ENCODE data around the gene ORM2. TPM values are rescaled to one million over a fixed set of nuclear protein-coding genes. Genes with fewer than 3 reads are reported as not detected.

The ORM2 gene
- total and polyA plus RNA-seq, 2 of the 4 experiments (the other 2 are of a cell fraction): not detected

DNA sequence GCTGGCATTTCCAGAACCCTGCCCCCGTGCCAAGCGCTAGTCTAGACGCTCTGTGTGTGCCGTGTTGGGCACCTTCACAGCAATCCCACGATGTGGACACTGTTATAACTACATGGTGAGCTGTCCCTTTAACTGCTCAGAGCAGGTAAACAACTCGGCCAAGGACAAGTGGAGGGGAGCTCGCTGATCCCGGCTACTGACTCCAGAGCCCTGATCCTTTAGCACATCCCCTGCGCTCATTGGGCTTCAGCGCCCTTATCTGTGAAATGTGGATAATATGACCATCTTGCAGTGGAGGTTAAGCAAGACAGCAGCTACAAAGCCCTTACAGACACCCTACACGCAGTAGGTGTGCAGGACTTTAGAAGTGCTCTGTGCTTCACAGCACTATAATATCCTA is 16.5 kb downstream of the ORM2 start:
- ATAC-seq (ENCODE audit: low read depth): no peak
- Histone ChIP-seq H3K36me3 (ENCODE audit: control insufficient read depth, insufficient read depth, low read length) (peaks cover 69% of the 10 kb centered on the region), H3K9ac (ENCODE audit: low read depth, low read length) (no peak overlapping the region)

More for the DNA sequence above, 16.5 kb downstream of the ORM2 start:
- Histone ChIP-seq H4K20me1 (ENCODE audit: insufficient read depth, low read length) (peaks cover 7% of the 10 kb centered on the region; the same call in 1 of the 2 replicates), H3K18ac (ENCODE audit: low read depth, low read length) (no peak overlapping the region), H2BK20ac (ENCODE audit: low read depth, low read length) (no peak overlapping the region), H3K27ac (ENCODE audit: insufficient read depth, low read length) (no peak overlapping the region), H2AK5ac (ENCODE audit: low read depth, low read length) (no peak overlapping the region), H3K4ac (ENCODE audit: low read depth, low read length) (no peak overlapping the region), H3K79me1 (ENCODE audit: low read depth in 1 of 2, low read length in 2 of 2) (peaks cover 0 to 12% of the 10 kb centered on the region in 2 experiments; a peak in 1 of 4 replicates), H2BK5ac (ENCODE audit: low read depth, low read length, poor library complexity, severe bottlenecking) (no peak overlapping the region), H3K9me1 (ENCODE audit: insufficient read depth, low read length) (peaks cover 18% of the 10 kb centered on the region), H3K4me3 (ENCODE audit: insufficient read depth, low read depth, low read length) (no peak overlapping the region), H2BK15ac (ENCODE audit: low read depth, low read length) (no peak overlapping the region), H4K91ac (ENCODE audit: insufficient read depth, low read depth, low read length) (no peak overlapping the region), H3K4me1 (ENCODE audit: control insufficient read depth, insufficient read depth, low read length) (peaks cover 11% of the 10 kb centered on the region), H2AK9ac (replicated peaks; ENCODE audit: low read depth, low read length, poor library complexity) (no peak overlapping the region), H3K4me2 (ENCODE audit: low read depth, low read length) (no peak overlapping the region), H3K9me3 (ENCODE audit: control insufficient read depth, insufficient read depth, low read length) (no peaks in the 10 kb centered on the region), H4K5ac (ENCODE audit: low read depth, low read length) (no peak overlapping the region), H3K56ac (ENCODE audit: extremely low read depth, insufficient read depth, low read length) (no peak overlapping the region), H3K27me3 (ENCODE audit: control insufficient read depth, insufficient read depth, low read length) (no peaks in the 10 kb centered on the region), H3K14ac (replicated peaks; ENCODE audit: low read depth, low read length) (no peak overlapping the region), H2BK120ac (ENCODE audit: low read depth, low read length) (no peak overlapping the region), H4K8ac (ENCODE audit: low read depth in 2 of 2, low read length in 2 of 2) (no peak overlapping the region), H3K23ac (ENCODE audit: low read depth, low read length) (no peak overlapping the region), H2AFZ (replicated peaks; ENCODE audit: low read length, poor library complexity) (no peak overlapping the region)
- POLR2A ChIA-PET (ENCODE audit: unreplicated experiment): no interaction called here
- TF ChIP-seq MAZ (IDR thresholded peaks at IDR 0.05; ENCODE audit: borderline replicate concordance, low read depth, low read length) (no peak), CEBPB (IDR thresholded peaks at IDR 0.05; ENCODE audit: low read depth, low read length) (no peak), RAD21 (IDR thresholded peaks at IDR 0.05; ENCODE audit: low read length) (no peak), NFE2L2 (IDR thresholded peaks at IDR 0.05; ENCODE audit: low read depth, low read length) (no peak), MXI1 (IDR thresholded peaks at IDR 0.05; ENCODE audit: borderline replicate concordance, low read depth, low read length) (no peak), CHD1 (IDR thresholded peaks at IDR 0.05; ENCODE audit: low read depth, low read length) (no peak), BHLHE40 (IDR thresholded peaks at IDR 0.05; ENCODE audit: low read depth, low read length) (no peak), POLR2A (IDR thresholded peaks at IDR 0.05; ENCODE audit: low read depth, low read length) (no peak), RFX5 (IDR thresholded peaks at IDR 0.05; ENCODE audit: low read depth, low read length) (no peak), RCOR1 (IDR thresholded peaks at IDR 0.05; ENCODE audit: insufficient replicate concordance, low read length) (no peak), MAFK (IDR thresholded peaks at IDR 0.05; ENCODE audit: low read depth, low read length) (no peak), SMC3 (IDR thresholded peaks at IDR 0.05; ENCODE audit: low read depth, low read length) (no peak), FOS (IDR thresholded peaks at IDR 0.05; ENCODE audit: low read depth, low read length) (no peak)
- TF ChIP-seq, protein P1, sequence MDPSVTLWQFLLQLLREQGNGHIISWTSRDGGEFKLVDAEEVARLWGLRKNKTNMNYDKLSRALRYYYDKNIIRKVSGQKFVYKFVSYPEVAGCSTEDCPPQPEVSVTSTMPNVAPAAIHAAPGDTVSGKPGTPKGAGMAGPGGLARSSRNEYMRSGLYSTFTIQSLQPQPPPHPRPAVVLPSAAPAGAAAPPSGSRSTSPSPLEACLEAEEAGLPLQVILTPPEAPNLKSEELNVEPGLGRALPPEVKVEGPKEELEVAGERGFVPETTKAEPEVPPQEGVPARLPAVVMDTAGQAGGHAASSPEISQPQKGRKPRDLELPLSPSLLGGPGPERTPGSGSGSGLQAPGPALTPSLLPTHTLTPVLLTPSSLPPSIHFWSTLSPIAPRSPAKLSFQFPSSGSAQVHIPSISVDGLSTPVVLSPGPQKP (IDR thresholded peaks at IDR 0.05; ENCODE audit: borderline replicate concordance, low read depth, low read length): no peak
- TF ChIP-seq, protein P2, sequence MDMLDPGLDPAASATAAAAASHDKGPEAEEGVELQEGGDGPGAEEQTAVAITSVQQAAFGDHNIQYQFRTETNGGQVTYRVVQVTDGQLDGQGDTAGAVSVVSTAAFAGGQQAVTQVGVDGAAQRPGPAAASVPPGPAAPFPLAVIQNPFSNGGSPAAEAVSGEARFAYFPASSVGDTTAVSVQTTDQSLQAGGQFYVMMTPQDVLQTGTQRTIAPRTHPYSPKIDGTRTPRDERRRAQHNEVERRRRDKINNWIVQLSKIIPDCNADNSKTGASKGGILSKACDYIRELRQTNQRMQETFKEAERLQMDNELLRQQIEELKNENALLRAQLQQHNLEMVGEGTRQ (IDR thresholded peaks at IDR 0.05; ENCODE audit: low read depth, low read length): no peak
- TF ChIP-seq, protein P3, sequence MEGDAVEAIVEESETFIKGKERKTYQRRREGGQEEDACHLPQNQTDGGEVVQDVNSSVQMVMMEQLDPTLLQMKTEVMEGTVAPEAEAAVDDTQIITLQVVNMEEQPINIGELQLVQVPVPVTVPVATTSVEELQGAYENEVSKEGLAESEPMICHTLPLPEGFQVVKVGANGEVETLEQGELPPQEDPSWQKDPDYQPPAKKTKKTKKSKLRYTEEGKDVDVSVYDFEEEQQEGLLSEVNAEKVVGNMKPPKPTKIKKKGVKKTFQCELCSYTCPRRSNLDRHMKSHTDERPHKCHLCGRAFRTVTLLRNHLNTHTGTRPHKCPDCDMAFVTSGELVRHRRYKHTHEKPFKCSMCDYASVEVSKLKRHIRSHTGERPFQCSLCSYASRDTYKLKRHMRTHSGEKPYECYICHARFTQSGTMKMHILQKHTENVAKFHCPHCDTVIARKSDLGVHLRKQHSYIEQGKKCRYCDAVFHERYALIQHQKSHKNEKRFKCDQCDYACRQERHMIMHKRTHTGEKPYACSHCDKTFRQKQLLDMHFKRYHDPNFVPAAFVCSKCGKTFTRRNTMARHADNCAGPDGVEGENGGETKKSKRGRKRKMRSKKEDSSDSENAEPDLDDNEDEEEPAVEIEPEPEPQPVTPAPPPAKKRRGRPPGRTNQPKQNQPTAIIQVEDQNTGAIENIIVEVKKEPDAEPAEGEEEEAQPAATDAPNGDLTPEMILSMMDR (conservative IDR thresholded peaks at IDR 0.05; ENCODE audit: low read depth, low read length): no peak
- intact Hi-C loops (cut with micrococcal nuclease): no loop called here
- no TSS peak for BruUV-seq (replicated peaks)
- dilution Hi-C loops (cut with HindIII; ENCODE audit: low sequenced_read_pairs, unreplicated experiment): no loop called here
- no peak for DNase-seq
- WGBS, 2 experiments (ENCODE audit: extremely low coverage in 2 of 2, insufficient read length in 1 of 2): 94% methylated on average over 3 of the region's 11 CpGs; no CpG with 5 or more reads in 1 of the 2 experiments
- in situ Hi-C loops (cut with MboI; ENCODE audit: low sequenced_read_pairs): no loop called here
- CTCF ChIA-PET: interaction anchor here (0.6 kb wide), 1 partner anchor 28 kb away, joined by 4 read pairs; no protein-coding TSS in a partner anchor

Data from IMR-90 (cell line).